ENCODE measurements around the gene KCNJ10.

The KCNJ10 gene

GRCh38 chr1:160062230-160062532 lies 7.8 kb downstream of the KCNJ10 start:
- no peak for TF ChIP-seq EZH2 (IDR thresholded peaks at IDR 0.05; ENCODE audit: borderline replicate concordance, low read length)
- Histone ChIP-seq H3K36me3 (ENCODE audit: insufficient read depth, low read length) (no peaks in the 10 kb centered on the region), H3K9me2 (ENCODE audit: low read depth, low read length) (no peaks in the 10 kb centered on the region), H3K9ac (ENCODE audit: low read length) (no peak overlapping the region), H3K27ac (ENCODE audit: low read depth, low read length, poor library complexity, severe bottlenecking) (no peak overlapping the region), H3K27me3 (ENCODE audit: insufficient read depth, low read length) (no peaks in the 10 kb centered on the region; the same call in none of the 2 replicates), H3F3A (ENCODE audit: insufficient read depth, low read length) (no peaks in the 10 kb centered on the region), H4K20me1 (ENCODE audit: insufficient read depth, low read length) (no peaks in the 10 kb centered on the region), H3K4me1 (ENCODE audit: insufficient read depth, low read length, severe bottlenecking) (no peaks in the 10 kb centered on the region), H3K79me2 (ENCODE audit: insufficient read depth, low read length) (no peaks in the 10 kb centered on the region), H3K9me3 (ENCODE audit: low read length) (no peaks in the 10 kb centered on the region), H3K4me3 (ENCODE audit: low read depth, low read length, poor library complexity, severe bottlenecking) (no peak overlapping the region), H3K4me2 (ENCODE audit: low read length) (no peak overlapping the region), H2AFZ (ENCODE audit: low read length) (no peak overlapping the region)

GRCh38 chr1:160061369-160062229 lies 8.4 kb downstream of the KCNJ10 start:
- H3K4me3 ChIP-seq (ENCODE audit: low read depth, low read length, poor library complexity, severe bottlenecking): no peak overlapping the region
- no peaks in the 10 kb centered on the region for H3K36me3 ChIP-seq (ENCODE audit: insufficient read depth, low read length)
- H3K9me3 ChIP-seq (ENCODE audit: low read length): no peaks in the 10 kb centered on the region
- H2AFZ ChIP-seq (ENCODE audit: low read length): no peak overlapping the region
- no peak overlapping the region for H3K4me2 ChIP-seq (ENCODE audit: low read length)
- H4K20me1 ChIP-seq (ENCODE audit: insufficient read depth, low read length): no peaks in the 10 kb centered on the region
- TF ChIP-seq CTCF (IDR thresholded peaks at IDR 0.05; ENCODE audit: low read length) (no peak), EZH2 (IDR thresholded peaks at IDR 0.05; ENCODE audit: borderline replicate concordance, low read length) (no peak)
- no peak overlapping the region for H3K9ac ChIP-seq (ENCODE audit: low read length)
- no peaks in the 10 kb centered on the region for H3K79me2 ChIP-seq (ENCODE audit: insufficient read depth, low read length)
- H3K27ac ChIP-seq (ENCODE audit: low read depth, low read length, poor library complexity, severe bottlenecking): no peak overlapping the region
- H3F3A ChIP-seq (ENCODE audit: insufficient read depth, low read length): no peaks in the 10 kb centered on the region
- H3K27me3 ChIP-seq (ENCODE audit: insufficient read depth, low read length): peaks cover under 1% of the 10 kb centered on the region
- H3K9me2 ChIP-seq (ENCODE audit: low read depth, low read length): no peaks in the 10 kb centered on the region
- no peaks in the 10 kb centered on the region for H3K4me1 ChIP-seq (ENCODE audit: insufficient read depth, low read length, severe bottlenecking)

GRCh38 chr1:160058087-160058486 lies 11.9 kb downstream of the KCNJ10 start:
- Histone ChIP-seq H3K4me3 (ENCODE audit: low read depth, low read length, poor library complexity, severe bottlenecking) (no peak overlapping the region), H3K4me2 (ENCODE audit: low read length) (no peak overlapping the region), H3K27me3 (ENCODE audit: insufficient read depth, low read length) (peaks cover 3% of the 10 kb centered on the region; the same call in 1 of the 2 replicates), H2AFZ (ENCODE audit: low read length) (no peak overlapping the region), H3F3A (ENCODE audit: insufficient read depth, low read length) (no peaks in the 10 kb centered on the region), H3K79me2 (ENCODE audit: insufficient read depth, low read length) (no peaks in the 10 kb centered on the region), H3K9ac (ENCODE audit: low read length) (no peak overlapping the region), H4K20me1 (ENCODE audit: insufficient read depth, low read length) (no peaks in the 10 kb centered on the region), H3K9me3 (ENCODE audit: low read length) (no peaks in the 10 kb centered on the region), H3K4me1 (ENCODE audit: insufficient read depth, low read length, severe bottlenecking) (no peaks in the 10 kb centered on the region), H3K9me2 (ENCODE audit: low read depth, low read length) (no peaks in the 10 kb centered on the region), H3K36me3 (ENCODE audit: insufficient read depth, low read length) (no peaks in the 10 kb centered on the region), H3K27ac (ENCODE audit: low read depth, low read length, poor library complexity, severe bottlenecking) (no peak overlapping the region)
- TF ChIP-seq CTCF (IDR thresholded peaks at IDR 0.05; ENCODE audit: low read length) (peak; percentile 41), EZH2 (IDR thresholded peaks at IDR 0.05; ENCODE audit: borderline replicate concordance, low read length) (no peak)
